Gastrocnemius medialis (tissue), 4 donors: ENCODE data around the gene KCNK3. TPM values are rescaled to one million over a fixed set of nuclear protein-coding genes. Genes with fewer than 3 reads are reported as not detected.

Source experiments
- ATAC-seq, 2 donors: fragments of 150-250 bp; one replicate each; pipeline ENCODE4 v1.9.1; 2016
- DNase-seq, 2 donors: peaks; one replicate each; pipeline ENCODE4 v3.0.0-alpha.2; 2019
- H3K27ac ChIP-seq, 4 donors: fragments of 200-600 bp; sonication (generic); 1 replicate in 1 of 4; 2 replicates in 3 of 4; pipeline ENCODE4 v1.5.1; 2016 to 2018; ENCODE audit warnings: mild to moderate bottlenecking in 2 of 4, moderate library complexity in 1 of 4
- H3K27me3 ChIP-seq, 3 donors: fragments of 200-600 bp; sonication (generic) in 2 of 3; 1 replicate in 1 of 3; 2 replicates in 2 of 3; pipeline versions ENCODE4 v1.5.1 to v1.6.0; 2016 to 2019; ENCODE audit warnings: mild to moderate bottlenecking in 1 of 3, moderate library complexity in 1 of 3
- H3K36me3 ChIP-seq, 2 donors: fragments of 200-600 bp; sonication (generic) in 1 of 2; one replicate each; pipeline ENCODE4 v1.5.1; 2017 to 2018
- H3K4me1 ChIP-seq, 2 donors: fragments of 200-600 bp; sonication (generic) in 1 of 2; one replicate each; pipeline ENCODE4 v1.5.1; 2016 to 2017; ENCODE audit warnings: mild to moderate bottlenecking in 2 of 2
- H3K4me3 ChIP-seq, 4 donors: fragments of 200-600 bp; sonication (generic) in 3 of 4; 1 replicate in 1 of 4; 2 replicates in 3 of 4; pipeline ENCODE4 v1.5.1; 2016 to 2019; ENCODE audit warnings: mild to moderate bottlenecking in 2 of 4
- H3K9me3 ChIP-seq, 3 donors: fragments of 200-600 bp; sonication (generic) in 2 of 3; 1 replicate in 1 of 3; 2 replicates in 2 of 3; pipeline ENCODE4 v1.5.1; 2016 to 2019
- CTCF ChIP-seq, 5 experiments: fragments of 450-650 bp in 3 of 5; fragments of 200-600 bp in 2 of 5; sonication (generic) in 2 of 5; IDR thresholded peaks in 4 of 5; conservative IDR thresholded peaks in 1 of 5; 1 replicate in 4 of 5; 2 replicates in 1 of 5; pipeline ENCODE4 v1.5.1; 2016 to 2019; ENCODE audit warnings: antibody characterized with exemption in 5 of 5, mild to moderate bottlenecking in 3 of 5, moderate library complexity in 3 of 5
- POLR2A ChIP-seq, 2 donors: fragments of 450-650 bp; IDR thresholded peaks; one replicate each; pipeline ENCODE4 v1.6.1; 2017; ENCODE audit warnings: antibody characterized with exemption in 2 of 2, mild to moderate bottlenecking in 2 of 2, moderate library complexity in 2 of 2
- in situ Hi-C, 4 donors: fragments of 200-750 bp; cut with MboI; loops; one replicate each; pipeline versions ENCODE4 v1.15.0 to v1.8.0; 2017; ENCODE audit warnings: low sequenced_read_pairs in 4 of 4
- intact Hi-C: fragments of 100-400 bp; cut with DNase I; formaldehyde crosslinking; loops from one replicate; pipeline ENCODE4 v1.15.1; 2023; ENCODE audit warnings: low total_unique reads
- total RNA-seq, 4 donors: library from RNA; depleted of rRNA; stranded (reverse); fragments of >200 nt; gene quantifications; one replicate each; pipeline versions ENCODE4 v1.1.0 to v1.2.3, GENCODE V29; 2016

The KCNK3 gene
- total RNA-seq, 4 donors from 2014 or later, result 0.80 to 11.6 (median 1.2) TPM

GRCh38 chr2:26685341-26685740, 7.2 kb upstream of the KCNK3 start:
- Histone ChIP-seq H3K9me3 (no peaks in the 10 kb centered on the region), H3K27me3 (no peaks in the 10 kb centered on the region), H3K36me3 (no peaks in the 10 kb centered on the region), H3K4me1 (no peaks in the 10 kb centered on the region), H3K4me3 (no peak overlapping the region), H3K27ac (no peak overlapping the region)
- no peak for ATAC-seq
- intact Hi-C loops (no loop called here), in situ Hi-C loops (no loop called here)
- no peak for DNase-seq
- no peak for TF ChIP-seq CTCF (IDR thresholded peaks at IDR 0.05 in 4 of 5, conservative IDR thresholded peaks at IDR 0.05 in 1 of 5)
- no peak for TF ChIP-seq POLR2A (IDR thresholded peaks at IDR 0.05)

GRCh38 chr2:26685989-26686839, 6.3 kb upstream of the KCNK3 start:
- no peaks in the 10 kb centered on the region for H3K9me3 ChIP-seq
- no peak overlapping the region for H3K4me3 ChIP-seq
- in situ Hi-C loops, result no loop called here
- H3K27ac ChIP-seq, result no peak overlapping the region
- no peak for ATAC-seq
- H3K4me1 ChIP-seq, result no peaks in the 10 kb centered on the region
- no peak for DNase-seq
- TF ChIP-seq CTCF (IDR thresholded peaks at IDR 0.05 in 4 of 5, conservative IDR thresholded peaks at IDR 0.05 in 1 of 5) (no peak), POLR2A (IDR thresholded peaks at IDR 0.05) (no peak)
- intact Hi-C loops, result no loop called here
- H3K27me3 ChIP-seq, result no peaks in the 10 kb centered on the region
- no peaks in the 10 kb centered on the region for H3K36me3 ChIP-seq

GRCh38 chr2:26687328-26687727, 5.2 kb upstream of the KCNK3 start:
- no peak overlapping the region for H3K27ac ChIP-seq
- no peak for ATAC-seq
- no peaks in the 10 kb centered on the region for H3K36me3 ChIP-seq
- no peak for DNase-seq
- in situ Hi-C loops, result no loop called here
- no peaks in the 10 kb centered on the region for H3K9me3 ChIP-seq
- intact Hi-C loops, result no loop called here
- H3K4me1 ChIP-seq, result no peaks in the 10 kb centered on the region
- no peak for TF ChIP-seq POLR2A (IDR thresholded peaks at IDR 0.05)
- no peak for TF ChIP-seq CTCF (IDR thresholded peaks at IDR 0.05 in 4 of 5, conservative IDR thresholded peaks at IDR 0.05 in 1 of 5)
- H3K27me3 ChIP-seq, result no peaks in the 10 kb centered on the region
- H3K4me3 ChIP-seq, result no peak overlapping the region

- in situ Hi-C loops, result no loop called here
- TF ChIP-seq CTCF (IDR thresholded peaks at IDR 0.05 in 4 of 5, conservative IDR thresholded peaks at IDR 0.05 in 1 of 5) (no peak), POLR2A (IDR thresholded peaks at IDR 0.05) (no peak)
- Histone ChIP-seq H3K4me1 (peaks cover 0 to under 1% of the 10 kb centered on the region in 2 donors), H3K27me3 (no peaks in the 10 kb centered on the region), H3K27ac (no peak overlapping the region), H3K36me3 (no peaks in the 10 kb centered on the region), H3K9me3 (no peaks in the 10 kb centered on the region), H3K4me3 (no peak overlapping the region)
- ATAC-seq (no peak), DNase-seq (no peak)
- intact Hi-C loops, result no loop called here
Observed at GRCh38 chr2:26687801-26688200, 4.7 kb upstream of the KCNK3 start.
